ENCODE data around the gene RASAL3. TPM values are rescaled to one million over a fixed set of nuclear protein-coding genes. Genes with fewer than 3 reads are reported as not detected.
"Not testable (repeated sequence)": the region's sequence is repeated elsewhere in the genome, so short reads cannot be mapped to it uniquely, and the experiment has no call there.

RASAL3 gene
- total RNA-seq: 1 to 10 TPM; 1.7 to 2.0 TPM
- long read RNA-seq, partial matches to known transcripts: 2 of 4 reads
- long read RNA-seq, other reads (novel, unspliced or antisense): 0 of 4 reads

GRCh38 chr19:15464394-15465385, at the start of gene RASAL3:
TSS of gene RASAL3 (minus strand) at chr19:15464544. CDS start at chr19:15464358, 186 bp downstream.
- DNase-seq: no peak
- intact Hi-C loops (cut with DNase I): no loop called here

DNA sequence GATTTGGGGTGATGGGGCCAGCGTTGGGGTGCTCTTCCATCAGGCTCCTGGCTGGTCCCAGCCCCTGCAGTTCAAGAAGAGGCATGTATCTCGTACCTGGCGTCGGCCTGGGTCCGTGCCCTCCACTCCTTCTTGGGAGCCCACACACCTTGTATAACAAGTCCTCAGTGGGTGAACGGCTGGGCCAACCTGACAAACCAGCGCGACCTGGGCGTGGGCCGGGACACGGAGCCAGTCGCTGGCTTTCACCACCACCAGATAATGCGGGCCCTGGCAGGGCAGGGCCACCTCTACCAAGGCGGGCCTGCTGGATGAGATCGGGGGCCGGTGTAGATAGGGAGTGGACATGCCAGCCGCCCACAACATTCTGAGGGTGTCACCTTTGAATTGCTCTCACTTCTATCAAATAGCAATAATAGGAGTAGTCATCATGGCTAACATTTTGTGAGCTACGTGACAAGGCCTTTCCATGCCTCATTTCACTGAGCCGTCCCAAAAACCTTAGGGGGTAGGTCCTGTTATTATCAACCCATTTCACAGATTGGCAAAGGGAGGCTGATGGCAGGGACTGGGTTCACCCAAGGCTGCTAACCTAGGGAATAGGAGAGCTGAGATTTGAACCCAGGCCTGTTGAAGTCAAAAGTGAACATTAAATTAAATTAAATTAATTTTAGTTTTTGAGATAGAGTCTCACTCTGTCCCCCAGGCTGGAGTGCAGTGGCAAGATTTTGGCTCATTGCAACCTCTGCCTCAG, 47.5 kb upstream of the RASAL3 start:
- intact Hi-C loops (cut with DNase I): no loop called here
- DNase-seq: no peak

More at GRCh38 chr19:15464394-15465385, at the start of gene RASAL3:
- ATAC-seq: peak; percentile 65 to 70

GRCh38 chr19:15508035-15508710, 43.8 kb upstream of the RASAL3 start, which contains the start of gene CYP4F22:
TSS of gene CYP4F22 (plus strand) at chr19:15508525. CDS start at chr19:15525337, 16,812 bp downstream.
- peak in 1 of 2 donors; percentile 17 for ATAC-seq
- no peak for DNase-seq
- intact Hi-C loops (cut with DNase I): no loop called here

More for the DNA sequence above, 47.5 kb upstream of the RASAL3 start:
- no peak for ATAC-seq

GRCh38 chr19:15507068-15508034, 43.0 kb upstream of the RASAL3 start:
- DNase-seq (no peak), ATAC-seq (no peak)
- intact Hi-C loops (cut with DNase I): no loop called here

GRCh38 chr19:15506074-15506571, 41.8 kb upstream of the RASAL3 start:
- DNase-seq: no peak
- ATAC-seq: peak in 1 of 2 donors; percentile 83
- intact Hi-C loops (cut with DNase I): no loop called here

DNA sequence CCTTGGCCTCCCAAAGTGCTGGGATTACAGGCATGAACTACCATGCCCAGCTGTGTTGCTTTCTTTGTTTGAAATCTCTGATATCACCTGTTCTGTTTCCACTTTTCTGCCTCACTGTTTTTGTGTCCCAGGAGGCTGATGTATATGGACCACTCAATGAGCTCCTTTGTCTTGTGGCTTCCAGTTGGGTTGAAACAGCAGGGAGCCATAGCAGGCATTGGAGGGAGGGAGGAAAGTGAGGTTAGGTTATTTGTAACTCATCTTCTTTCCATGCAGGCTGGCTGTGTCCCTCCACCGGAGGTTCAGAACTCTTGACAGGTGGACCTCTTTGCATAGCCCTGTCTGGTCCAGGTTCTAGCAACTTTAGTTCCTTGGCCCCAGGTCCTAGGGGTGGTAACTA, 37.9 kb upstream of the RASAL3 start:
- intact Hi-C loops (cut with DNase I): no loop called here
- DNase-seq (no peak), ATAC-seq (no peak)

- DNase-seq (no peak), ATAC-seq (no peak)
- intact Hi-C loops (cut with DNase I): no loop called here
Observed at GRCh38 chr19:15501596-15501995, 37.3 kb upstream of the RASAL3 start.

- ATAC-seq: no peak
Observed at GRCh38 chr19:15498910-15499309, 34.6 kb upstream of the RASAL3 start.

GRCh38 chr19:15498156-15498858, 34.0 kb upstream of the RASAL3 start:
- ATAC-seq: no peak
- intact Hi-C loops (cut with DNase I): no loop called here
- DNase-seq: no peak

More at GRCh38 chr19:15498910-15499309, 34.6 kb upstream of the RASAL3 start:
- no peak for DNase-seq
- intact Hi-C loops (cut with DNase I): no loop called here

- ATAC-seq (no peak), DNase-seq (no peak)
- intact Hi-C loops (cut with DNase I): no loop called here
Observed at GRCh38 chr19:15495151-15495550, 30.8 kb upstream of the RASAL3 start.

DNA sequence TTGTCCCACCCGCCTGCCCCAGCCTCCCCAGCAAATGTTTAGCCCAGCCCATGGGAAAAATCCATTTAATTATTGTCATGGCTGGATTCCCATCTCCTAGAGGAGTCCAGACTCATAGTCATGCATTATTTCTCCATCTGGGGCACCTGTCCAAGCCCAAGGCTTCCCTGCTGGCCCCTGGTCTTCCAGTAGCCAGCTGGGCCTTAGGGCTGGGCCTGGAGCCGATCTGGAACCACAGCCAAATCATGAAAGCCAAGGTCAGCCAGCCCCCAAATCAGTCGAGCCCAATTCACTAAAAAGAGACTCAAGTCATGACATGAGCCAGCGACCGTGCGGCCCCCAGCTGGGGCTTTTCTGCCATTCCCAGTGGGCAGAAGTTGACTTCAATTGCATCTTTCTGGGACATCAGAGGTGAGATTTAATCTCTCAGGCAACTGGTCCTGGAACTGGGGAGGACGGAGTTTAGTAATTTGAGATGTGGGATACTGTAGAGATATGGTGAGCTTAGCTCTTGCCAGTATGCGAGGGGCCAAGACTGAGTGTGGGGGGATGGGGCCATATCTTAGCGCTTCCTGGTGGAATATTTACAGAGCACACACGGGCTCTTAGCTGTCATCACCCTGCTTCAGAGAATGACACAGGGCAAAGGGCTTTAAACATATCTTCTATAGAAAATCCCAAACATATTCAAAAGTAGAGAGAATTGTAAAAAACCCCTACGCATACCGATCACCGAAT, 24.3 kb upstream of the RASAL3 start:
- intact Hi-C loops (cut with DNase I): no loop called here
- DNase-seq (peak; percentile 52), ATAC-seq (peak; percentile 85 to 89)

DNA sequence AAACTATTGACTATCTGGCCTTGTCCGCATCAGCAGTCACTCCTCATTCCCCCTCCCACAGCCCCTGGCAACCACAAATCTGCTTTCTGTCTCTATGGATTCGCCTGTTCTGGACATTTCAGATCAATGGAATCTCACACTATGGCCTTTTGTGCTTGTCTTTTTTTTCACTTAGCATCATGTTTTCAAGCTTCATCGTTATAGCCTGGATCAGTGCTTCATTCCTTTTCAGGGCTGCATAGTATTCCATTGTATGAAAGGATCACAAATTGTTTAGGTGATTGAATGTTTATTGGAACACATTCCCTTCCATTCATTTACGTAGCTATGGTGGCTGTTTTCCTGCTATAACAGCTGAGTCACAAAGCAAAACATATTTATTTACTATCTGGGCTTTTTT, 22.7 kb upstream of the RASAL3 start:
- intact Hi-C loops (cut with DNase I): no loop called here
- ATAC-seq: no peak

GRCh38 chr19:15485768-15486167, 21.4 kb upstream of the RASAL3 start:
- ATAC-seq; intact Hi-C loops (cut with DNase I): not testable (repeated sequence)

More for the DNA sequence above, 22.7 kb upstream of the RASAL3 start:
- DNase-seq: no peak

DNA sequence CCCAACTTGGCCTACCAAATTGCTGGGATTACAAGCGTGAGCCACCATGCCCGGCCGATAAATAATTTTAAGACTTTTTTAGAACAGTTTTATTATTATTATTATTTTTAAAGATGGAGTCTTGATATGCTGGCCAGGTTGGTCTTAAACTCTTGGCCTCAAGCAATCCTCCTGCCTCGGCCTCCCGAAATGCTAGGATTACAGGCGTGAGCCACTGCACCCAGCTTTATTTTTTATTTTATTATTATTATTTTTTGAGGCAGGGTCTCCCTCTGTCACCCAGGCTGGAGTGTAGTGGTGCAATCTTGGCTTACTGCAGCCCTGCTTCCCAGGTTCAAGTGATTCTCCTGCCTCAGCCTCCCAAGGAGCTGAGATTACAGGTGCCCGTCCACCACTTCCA, 16.7 kb upstream of the RASAL3 start:
- intact Hi-C loops (cut with DNase I); DNase-seq; ATAC-seq: not testable (repeated sequence)

More at GRCh38 chr19:15485768-15486167, 21.4 kb upstream of the RASAL3 start:
- DNase-seq: not testable (repeated sequence)

DNA sequence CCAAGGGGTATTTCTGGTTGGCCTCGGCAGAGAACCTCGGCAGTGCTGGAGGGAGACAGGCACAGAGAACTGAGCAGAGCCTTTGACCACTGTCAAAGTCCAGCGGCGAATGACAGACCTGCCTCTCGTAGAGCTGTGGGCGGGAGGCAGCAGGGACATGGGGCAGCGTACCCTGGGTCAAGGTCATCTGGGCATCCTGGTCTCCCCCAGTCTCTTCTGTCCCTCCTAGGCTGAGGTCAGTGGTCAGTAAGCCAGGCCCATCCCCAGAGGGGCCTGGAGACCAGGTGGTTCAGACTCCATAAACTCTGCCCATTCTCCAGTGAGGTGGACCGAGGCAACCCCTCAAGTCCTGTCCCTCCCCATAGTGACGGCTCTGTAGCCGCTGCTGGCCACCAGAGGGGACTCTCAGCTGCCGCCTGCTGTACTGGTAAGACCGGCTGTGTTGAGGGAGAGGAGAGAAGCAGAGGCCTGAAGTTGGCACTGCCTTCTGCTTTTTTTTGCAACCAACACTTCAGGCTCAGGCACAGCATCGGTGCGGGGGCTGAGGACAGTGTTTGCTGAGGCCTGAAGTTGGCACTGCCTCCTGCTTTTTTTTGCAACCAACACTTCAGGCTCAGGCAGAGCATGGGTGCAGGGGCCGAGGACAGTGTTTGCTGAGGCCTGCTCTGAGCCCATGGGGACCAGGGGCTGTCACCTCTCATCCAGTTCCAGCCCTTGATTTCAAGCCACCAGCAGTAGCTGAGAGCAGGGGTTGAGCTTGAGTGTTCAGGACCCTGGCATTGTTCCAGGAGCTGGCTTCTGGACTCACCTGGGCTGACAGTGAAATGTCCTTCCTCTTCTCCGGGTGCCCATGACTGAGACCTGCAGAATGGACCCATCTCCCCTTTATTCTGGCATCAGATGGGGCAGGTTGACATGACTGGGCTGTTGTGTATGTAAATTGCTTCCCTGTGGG, 15.3 kb upstream of the RASAL3 start, which contains the start of gene PGLYRP2:
PGLYRP2 (minus strand) TSS at position 111 of the 955 bp plus-strand sequence. CDS start 130 bp downstream, outside the sequence.
- DNase-seq (no peak), ATAC-seq (peak; percentile 88 to 89)
- intact Hi-C loops (cut with DNase I): no loop called here
